H9 (cell line): ENCODE results near the gene RTN1. TPM values are rescaled to one million over a fixed set of nuclear protein-coding genes. Genes with fewer than 3 reads are reported as not detected.

Source experiments
- DNase-seq: peaks from one replicate; pipeline ENCODE4 v3.0.0-alpha.2; 2017
- H2AFZ ChIP-seq: one replicate; pipeline ENCODE4 v1.6.1; 2013; ENCODE audit warnings: mild to moderate bottlenecking, low read length, control low read depth, moderate library complexity
- H2AK5ac ChIP-seq: 2 replicates; pipeline ENCODE4 v1.6.1; 2013; ENCODE audit warnings: low read length, control low read depth, mixed read lengths; ENCODE audit not compliant: insufficient read length
- H2BK120ac ChIP-seq: one replicate; pipeline ENCODE4 v1.6.1; 2013; ENCODE audit warnings: low read depth, mild to moderate bottlenecking, low read length, control low read depth, inconsistent platforms; ENCODE audit not compliant: poor library complexity, severe bottlenecking
- H2BK12ac ChIP-seq: 2 replicates; pipeline ENCODE4 v1.6.1; 2013; ENCODE audit warnings: low read length, control low read depth, mixed read lengths, low read depth; ENCODE audit not compliant: insufficient read length
- H2BK15ac ChIP-seq: 2 replicates; pipeline ENCODE4 v1.6.1; 2013; ENCODE audit warnings: low read depth, low read length, control low read depth
- H2BK20ac ChIP-seq: one replicate; pipeline ENCODE4 v1.6.1; 2013; ENCODE audit warnings: low read depth, mild to moderate bottlenecking, low read length, control low read depth, inconsistent platforms; ENCODE audit not compliant: poor library complexity, severe bottlenecking
- H2BK5ac ChIP-seq: 2 replicates; pipeline ENCODE4 v1.6.1; 2013; ENCODE audit warnings: low read length, control low read depth, mixed read lengths; ENCODE audit not compliant: insufficient read length
- H3K14ac ChIP-seq: 2 replicates; pipeline ENCODE4 v1.6.1; 2013; ENCODE audit warnings: low read length, control low read depth; ENCODE audit not compliant: insufficient read depth
- H3K18ac ChIP-seq: 2 replicates; pipeline ENCODE4 v1.6.1; 2013; ENCODE audit warnings: low read depth, mild to moderate bottlenecking, mixed read lengths, low read length, control low read depth; ENCODE audit not compliant: insufficient read length
- H3K23ac ChIP-seq: 2 replicates; pipeline ENCODE4 v1.6.1; 2013; ENCODE audit warnings: low read length, control low read depth, mixed read lengths, low read depth; ENCODE audit not compliant: insufficient read length
- H3K23me2 ChIP-seq: 2 replicates; pipeline ENCODE4 v1.6.1; 2013; ENCODE audit warnings: low read depth, mild to moderate bottlenecking, mixed read lengths, low read length, control low read depth; ENCODE audit not compliant: insufficient read length, poor library complexity, severe bottlenecking
- H3K27ac ChIP-seq: 2 replicates; pipeline ENCODE4 v1.5.1; 2013; ENCODE audit warnings: low read length, control low read depth, mixed read lengths, low read depth; ENCODE audit not compliant: insufficient read length
- H3K27me3 ChIP-seq: 2 replicates; pipeline ENCODE4 v1.6.1; 2013; ENCODE audit warnings: low read length, control low read depth, inconsistent platforms; ENCODE audit not compliant: insufficient read depth
- H3K4ac ChIP-seq: 2 replicates; pipeline ENCODE4 v1.6.1; 2013; ENCODE audit warnings: low read depth, mild to moderate bottlenecking, control low read depth, inconsistent platforms, low read length, moderate library complexity
- H3K4me1 ChIP-seq: 2 replicates; pipeline ENCODE4 v1.6.1; 2013; ENCODE audit warnings: low read length, control low read depth, inconsistent platforms; ENCODE audit not compliant: insufficient read depth
- H3K4me2 ChIP-seq: 2 replicates; pipeline ENCODE4 v1.6.1; 2013; ENCODE audit warnings: low read length, control low read depth, mixed read lengths; ENCODE audit not compliant: insufficient read length, insufficient read depth
- H3K56ac ChIP-seq: 2 replicates; pipeline ENCODE4 v1.6.1; 2013; ENCODE audit warnings: low read depth, mild to moderate bottlenecking, mixed read lengths, low read length, control low read depth; ENCODE audit not compliant: insufficient read length
- H3K79me1 ChIP-seq: 2 replicates; pipeline ENCODE4 v1.6.1; 2013; ENCODE audit warnings: low read depth, mild to moderate bottlenecking, moderate library complexity, low read length, control low read depth, inconsistent platforms; ENCODE audit not compliant: insufficient read depth, poor library complexity, severe bottlenecking
- H3K79me2 ChIP-seq: 2 replicates; pipeline ENCODE4 v1.6.1; 2013; ENCODE audit warnings: low read length, control low read depth, inconsistent platforms; ENCODE audit not compliant: insufficient read depth
- H3K9ac ChIP-seq: 2 replicates; pipeline ENCODE4 v1.6.1; 2013; ENCODE audit warnings: low read length, control low read depth, mixed read lengths; ENCODE audit not compliant: insufficient read length; ENCODE audit errors: extremely low read depth
- H3K9me3 ChIP-seq: one replicate; pipeline ENCODE4 v1.6.1; 2013; ENCODE audit warnings: low read depth, low read length, inconsistent platforms; ENCODE audit not compliant: control insufficient read depth
- H3T11ph ChIP-seq: one replicate; pipeline ENCODE4 v1.6.1; 2013; ENCODE audit warnings: mild to moderate bottlenecking, low read length, control low read depth, inconsistent platforms
- H4K20me1 ChIP-seq: one replicate; pipeline ENCODE4 v1.6.1; 2013; ENCODE audit not compliant: control insufficient read depth, insufficient read length, insufficient read depth
- H4K5ac ChIP-seq: 2 replicates; pipeline ENCODE4 v1.6.1; 2013; ENCODE audit warnings: low read depth, mild to moderate bottlenecking, mixed read lengths, low read length, control low read depth; ENCODE audit not compliant: insufficient read length
- H4K8ac ChIP-seq: replicated peaks from 2 replicates; pipeline ENCODE4 v1.6.1; 2013; ENCODE audit warnings: low read length, control low read depth, mixed read lengths, low read depth; ENCODE audit not compliant: insufficient read length
- H4K91ac ChIP-seq: 2 replicates; pipeline ENCODE4 v1.6.1; 2013; ENCODE audit warnings: low read depth, mild to moderate bottlenecking, moderate library complexity, mixed read lengths, low read length, control low read depth; ENCODE audit not compliant: insufficient read length
- H3K27ac Mint-ChIP-seq, 3 experiments: 2 replicates in 2 of 3; 3 replicates in 1 of 3; pipeline ENCODE4 v1.8.0; 2020 to 2021; ENCODE audit warnings: mixed read lengths in 3 of 3, mild to moderate bottlenecking in 1 of 3, moderate library complexity in 1 of 3
- H3K27me3 Mint-ChIP-seq: 2 replicates; pipeline ENCODE4 v1.8.0; 2021; ENCODE audit warnings: low read depth, mild to moderate bottlenecking, moderate library complexity, mixed read lengths
- H3K36me3 Mint-ChIP-seq, 3 experiments: 2 replicates in 2 of 3; 3 replicates in 1 of 3; pipeline ENCODE4 v1.8.0; 2020 to 2021; ENCODE audit warnings: low read depth in 3 of 3, mixed read lengths in 3 of 3; ENCODE audit not compliant: insufficient read depth in 1 of 3
- H3K4me1 Mint-ChIP-seq, 2 experiments: 2 replicates each; pipeline ENCODE4 v1.8.0; 2020; ENCODE audit warnings: mixed read lengths in 2 of 2
- H3K4me3 Mint-ChIP-seq, 2 experiments: 2 replicates in 1 of 2; 3 replicates in 1 of 2; pipeline ENCODE4 v1.8.0; 2020 to 2021; ENCODE audit warnings: mild to moderate bottlenecking in 2 of 2, mixed read lengths in 2 of 2, moderate library complexity in 1 of 2
- H3K9me3 Mint-ChIP-seq, 2 experiments: 2 replicates in 1 of 2; 3 replicates in 1 of 2; pipeline ENCODE4 v1.8.0; 2020; ENCODE audit warnings: mild to moderate bottlenecking in 2 of 2, mixed read lengths in 2 of 2, moderate library complexity in 1 of 2
- CTCF ChIP-seq: fragments of 200-600 bp; sonication (generic); conservative IDR thresholded peaks from 3 replicates; pipeline ENCODE4 v1.8.0; 2021; ENCODE audit warnings: antibody characterized with exemption, mild to moderate bottlenecking
- WGBS: extraction: QIAGEN DNeasy Blood & Tissue Kit; methylation state at CpG from one replicate; pipeline ENCODE4 v1.1.7; 2013; ENCODE audit warnings: missing lambda C conversion rate, low lambda C conversion rate, mixed read lengths; ENCODE audit not compliant: insufficient read length; ENCODE audit errors: extremely low coverage; 5-methylcytosine and 5-hydroxymethylcytosine counted together
- total RNA-seq: library from RNA; stranded (reverse); gene quantifications from 2 replicates; pipeline ENCODE4 v1.2.1, GENCODE V29; 2021

RTN1 gene
- total RNA-seq, 1 experiment from 2014 or later: 1.8 TPM

GRCh38 chr14:59755409-59756135, 115.0 kb downstream of the RTN1 start:
- Histone ChIP-seq H3K23ac (no peak overlapping the region), H4K5ac (no peak overlapping the region), H3K56ac (no peak overlapping the region), H3K27ac (no peak overlapping the region), H3K4me2 (no peak overlapping the region), H3K4me1 (no peaks in the 10 kb centered on the region), H3K4ac (no peak overlapping the region), H2AK5ac (no peak overlapping the region), H2BK20ac (no peak overlapping the region), H3K27me3 (no peaks in the 10 kb centered on the region), H3K9ac (no peak overlapping the region), H3K18ac (no peak overlapping the region), H4K20me1 (no peaks in the 10 kb centered on the region), H2BK5ac (no peak overlapping the region), H3K79me2 (no peaks in the 10 kb centered on the region), H3T11ph (no peak overlapping the region), H4K8ac (no peak overlapping the region), H2AFZ (no peak overlapping the region), H3K9me3 (no peaks in the 10 kb centered on the region), H3K79me1 (no peaks in the 10 kb centered on the region), H3K14ac (no peak overlapping the region), H2BK15ac (no peak overlapping the region), H2BK12ac (no peak overlapping the region), H3K23me2 (no peaks in the 10 kb centered on the region), H2BK120ac (no peak overlapping the region), H4K91ac (no peak overlapping the region)
- H3K4me1 Mint-ChIP-seq: peaks cover 6 to 9% of the 10 kb centered on the region in 2 experiments
- H3K9me3 Mint-ChIP-seq: no peaks in the 10 kb centered on the region
- TF ChIP-seq CTCF: no peak
- no peaks in the 10 kb centered on the region for H3K36me3 Mint-ChIP-seq
- no CpG with 5 or more reads among the region's 1 CpG for WGBS
- H3K27ac Mint-ChIP-seq: no peak overlapping the region
- no peak overlapping the region for H3K4me3 Mint-ChIP-seq
- DNase-seq: no peak
- H3K27me3 Mint-ChIP-seq: no peaks in the 10 kb centered on the region
